Sigmoid colon (tissue), 4 donors: ENCODE measurements around the gene UBAC1.

Experiments used
- CTCF ChIP-seq, 4 experiments: fragments of 450-650 bp in 3 of 4; fragments of 200-600 bp in 1 of 4; IDR thresholded peaks; one replicate each; pipeline ENCODE4 v1.5.1; 2016 to 2019; ENCODE audit warnings: antibody characterized with exemption in 4 of 4, mild to moderate bottlenecking in 3 of 4, moderate library complexity in 2 of 4
- POLR2A ChIP-seq, 2 donors: fragments of 450-650 bp; IDR thresholded peaks; one replicate each; pipeline ENCODE4 v1.6.1; 2016; ENCODE audit warnings: antibody characterized with exemption in 2 of 2, mild to moderate bottlenecking in 2 of 2, moderate library complexity in 2 of 2
- POLR2AphosphoS5 ChIP-seq, 4 donors: sonication (generic); formaldehyde crosslinking; IDR thresholded peaks; one replicate each; pipeline ENCODE4 v1.6.1; 2017; ENCODE audit warnings: antibody characterized with exemption in 4 of 4

- TF ChIP-seq CTCF (IDR thresholded peaks at IDR 0.05) (no peak), POLR2AphosphoS5 (IDR thresholded peaks at IDR 0.05) (no peak), POLR2A (IDR thresholded peaks at IDR 0.05) (no peak)
Observed at GRCh38 chr9:135993409-135993742, 32.2 kb upstream of the UBAC1 start.
